HG02840 (cell line): ENCODE data around the gene LDLR.
"Not testable (repeated sequence)": the region's sequence is repeated elsewhere in the genome, so short reads cannot be mapped to it uniquely, and the experiment has no call there.

Experiments
- ATAC-seq: cut with Tn5 transposase; IDR thresholded peaks from one replicate; pipeline ENCODE4 v1.9.1; 2021; ENCODE audit warnings: mild to moderate bottlenecking, moderate library complexity, moderate number of reproducible peaks; ENCODE audit not compliant: unreplicated experiment, low FRiP score

Gene LDLR

GRCh38 chr19:11102944-11103343 lies 13.7 kb downstream of the LDLR start:
- ATAC-seq = no peak

GRCh38 chr19:11103667-11104066 lies 14.4 kb downstream of the LDLR start:
- ATAC-seq = not testable (repeated sequence)

- ATAC-seq = no peak
Observed at GRCh38 chr19:11105014-11105636, 15.9 kb downstream of the LDLR start.

GRCh38 chr19:11106477-11106876 lies 17.2 kb downstream of the LDLR start:
- no peak for ATAC-seq

- ATAC-seq = no peak
Observed at GRCh38 chr19:11108746-11109145, 19.5 kb downstream of the LDLR start.

- no peak for ATAC-seq
Observed at GRCh38 chr19:11111117-11111770, 22.0 kb downstream of the LDLR start.

GRCh38 chr19:11111771-11112144 lies 22.5 kb downstream of the LDLR start:
- ATAC-seq = no peak

GRCh38 chr19:11113140-11113708 lies 24.0 kb downstream of the LDLR start:
- ATAC-seq = no peak

GRCh38 chr19:11115042-11115441 lies 25.8 kb downstream of the LDLR start:
- no peak for ATAC-seq

GRCh38 chr19:11115895-11116446 lies 26.7 kb downstream of the LDLR start:
- no peak for ATAC-seq

GRCh38 chr19:11116507-11116906 lies 27.2 kb downstream of the LDLR start:
- no peak for ATAC-seq

- ATAC-seq = not testable (repeated sequence)
Observed at GRCh38 chr19:11121963-11122362, 32.7 kb downstream of the LDLR start.

- ATAC-seq = no peak
Observed at GRCh38 chr19:11123114-11123513, 33.9 kb downstream of the LDLR start.

- ATAC-seq = not testable (repeated sequence)
Observed at GRCh38 chr19:11124157-11124556, 34.9 kb downstream of the LDLR start.

- no peak for ATAC-seq
Observed at GRCh38 chr19:11125994-11126685, 36.9 kb downstream of the LDLR start.

GRCh38 chr19:11127905-11128304 lies 38.6 kb downstream of the LDLR start:
- no peak for ATAC-seq

- no peak for ATAC-seq
Observed at GRCh38 chr19:11130824-11131455, 41.7 kb downstream of the LDLR start.

GRCh38 chr19:11131471-11131870 lies 42.2 kb downstream of the LDLR start:
- ATAC-seq = no peak

- no peak for ATAC-seq
Observed at GRCh38 chr19:11136400-11137101, 47.3 kb downstream of the LDLR start.
